Transverse colon (tissue), 4 donors: Measurements from ENCODE around the gene DGKG. TPM values are rescaled to one million over a fixed set of nuclear protein-coding genes. Genes with fewer than 3 reads are reported as not detected.

Experiments
- DNase-seq: peaks from one replicate; pipeline ENCODE4 v3.0.0-alpha.2; 2019
- H3K27ac ChIP-seq, 4 donors: fragments of 200-600 bp; sonication (generic); 2 replicates each; pipeline ENCODE4 v1.5.1; 2016 to 2018; ENCODE audit warnings: inconsistent platforms in 4 of 4
- H3K27me3 ChIP-seq: fragments of 200-600 bp; sonication (generic); 2 replicates; pipeline ENCODE4 v1.5.1; 2017; ENCODE audit warnings: inconsistent platforms
- H3K36me3 ChIP-seq, 4 donors: fragments of 200-600 bp; sonication (generic); 2 replicates each; pipeline ENCODE4 v1.5.1; 2017 to 2019; ENCODE audit warnings: inconsistent platforms in 4 of 4
- H3K4me1 ChIP-seq, 4 donors: fragments of 200-600 bp; sonication (generic); 2 replicates each; pipeline ENCODE4 v1.5.1; 2017 to 2020; ENCODE audit warnings: inconsistent platforms in 4 of 4
- H3K4me3 ChIP-seq, 4 donors: fragments of 200-600 bp; sonication (generic); 1 replicate in 1 of 4; 2 replicates in 3 of 4; pipeline versions ENCODE4 v1.5.1 to v1.6.1; 2017 to 2019; ENCODE audit warnings: inconsistent platforms in 4 of 4
- H3K9me3 ChIP-seq, 2 donors: fragments of 200-600 bp; sonication (generic); 2 replicates each; pipeline ENCODE4 v1.5.1; 2017 to 2019; ENCODE audit warnings: inconsistent platforms in 2 of 2
- CTCF ChIP-seq, 5 experiments: fragments of 200-600 bp in 3 of 5; fragments of 450-650 bp in 2 of 5; sonication (generic) in 3 of 5; IDR thresholded peaks; 1 replicate in 2 of 5; 2 replicates in 3 of 5; pipeline ENCODE4 v1.5.1; 2016 to 2017; ENCODE audit warnings: antibody characterized with exemption in 5 of 5, inconsistent platforms in 3 of 5, mild to moderate bottlenecking in 2 of 5, moderate library complexity in 1 of 5
- EP300 ChIP-seq: sonication (generic); formaldehyde crosslinking; IDR thresholded peaks from one replicate; pipeline ENCODE4 v1.6.1; 2017; ENCODE audit warnings: antibody characterized with exemption, low read depth
- POLR2A ChIP-seq: fragments of 450-650 bp; IDR thresholded peaks from one replicate; pipeline ENCODE4 v1.6.1; 2016; ENCODE audit warnings: antibody characterized with exemption, mild to moderate bottlenecking, moderate library complexity
- POLR2AphosphoS5 ChIP-seq, 3 donors: sonication (generic); formaldehyde crosslinking; IDR thresholded peaks; one replicate each; pipeline ENCODE4 v1.6.1; 2016; ENCODE audit warnings: antibody characterized with exemption in 3 of 3
- WGBS, 2 donors: methylation state at CpG; one replicate each; pipeline ENCODE4 v1.1.5; 2018; ENCODE audit warnings: low coverage in 1 of 2; 5-methylcytosine and 5-hydroxymethylcytosine counted together
- in situ Hi-C, 4 donors: fragments of 200-750 bp; cut with MboI; loops; one replicate each; pipeline versions ENCODE4 v1.15.0 to v1.15.1; 2017; ENCODE audit warnings: low sequenced_read_pairs in 3 of 4, low pct_ligation_motif_present in 1 of 4, low pct_unique_long_range_greater_than_20kb in 1 of 4
- intact Hi-C: fragments of 100-400 bp; cut with DNase I; formaldehyde crosslinking; loops from one replicate; pipeline ENCODE4 v1.15.1; 2023; ENCODE audit warnings: low total_unique reads
- total RNA-seq, 4 donors: library from RNA; depleted of rRNA; stranded (reverse); fragments of >200 nt; gene quantifications; one replicate each; pipeline ENCODE4 v1.1.0, GENCODE V29; 2016

The DGKG gene
- total RNA-seq, 4 donors from 2014 or later = 1.00 to 2.9 (median 1.8) TPM

GRCh38 chr3:186207515-186207914 lies 154.5 kb downstream of the DGKG start:
- 91% methylated on average over 3 of the region's 3 CpGs; no CpG with 5 or more reads in 1 of the 2 donors for WGBS, 2 donors
- no peak overlapping the region for H3K27ac ChIP-seq
- no peak overlapping the region for H3K4me3 ChIP-seq
- TF ChIP-seq POLR2A (no peak), CTCF (IDR thresholded peaks at IDR 0.05) (no peak), EP300 (no peak), POLR2AphosphoS5 (IDR thresholded peaks at IDR 0.05) (no peak)
- H3K36me3 ChIP-seq = no peaks in the 10 kb centered on the region
- intact Hi-C loops (no loop called here), in situ Hi-C loops (no loop called here)
- no peaks in the 10 kb centered on the region for H3K9me3 ChIP-seq
- no peak for DNase-seq
- H3K4me1 ChIP-seq = peaks cover 11 to 17% (median 12%) of the 10 kb centered on the region in 4 donors
- H3K27me3 ChIP-seq = no peaks in the 10 kb centered on the region

GRCh38 chr3:186200726-186201125 lies 161.3 kb downstream of the DGKG start:
- Histone ChIP-seq H3K36me3 (no peaks in the 10 kb centered on the region), H3K4me3 (no peak overlapping the region), H3K27me3 (peaks cover 10% of the 10 kb centered on the region), H3K4me1 (no peaks in the 10 kb centered on the region), H3K27ac (no peak overlapping the region), H3K9me3 (no peaks in the 10 kb centered on the region)
- WGBS, 2 donors = 91% methylated on average over 4 of the region's 4 CpGs; no CpG with 5 or more reads in 1 of the 2 donors
- in situ Hi-C loops = no loop called here
- intact Hi-C loops = no loop called here
- no peak for TF ChIP-seq POLR2AphosphoS5 (IDR thresholded peaks at IDR 0.05)
- no peak for TF ChIP-seq POLR2A
- no peak for TF ChIP-seq EP300
- TF ChIP-seq CTCF (IDR thresholded peaks at IDR 0.05) = no peak
- DNase-seq = no peak

GRCh38 chr3:186198442-186198841 lies 163.6 kb downstream of the DGKG start:
- in situ Hi-C loops = no loop called here
- Histone ChIP-seq H3K27me3 (peaks cover 32% of the 10 kb centered on the region), H3K4me3 (no peak overlapping the region), H3K9me3 (no peaks in the 10 kb centered on the region), H3K27ac (no peak overlapping the region), H3K4me1 (peaks cover 0 to 7% (median 0%) of the 10 kb centered on the region in 4 donors), H3K36me3 (no peaks in the 10 kb centered on the region)
- no peak for DNase-seq
- WGBS, 2 donors = 93 to 94% methylated on average over 2 of the region's 2 CpGs
- TF ChIP-seq EP300 (no peak), CTCF (IDR thresholded peaks at IDR 0.05) (no peak), POLR2AphosphoS5 (IDR thresholded peaks at IDR 0.05) (no peak), POLR2A (no peak)
- intact Hi-C loops = no loop called here

GRCh38 chr3:186194451-186194811 lies 167.6 kb downstream of the DGKG start:
- intact Hi-C loops (no loop called here), in situ Hi-C loops (no loop called here)
- Histone ChIP-seq H3K4me1 (peaks cover 0 to 7% (median 0%) of the 10 kb centered on the region in 4 donors), H3K27ac (no peak overlapping the region), H3K9me3 (no peaks in the 10 kb centered on the region), H3K27me3 (peaks cover 53% of the 10 kb centered on the region), H3K36me3 (no peaks in the 10 kb centered on the region), H3K4me3 (peak overlapping the region in 1 of 4 donors; percentile 37)
- no peak for DNase-seq
- TF ChIP-seq POLR2AphosphoS5 (IDR thresholded peaks at IDR 0.05) (no peak), EP300 (no peak), POLR2A (no peak), CTCF (IDR thresholded peaks at IDR 0.05) (no peak)
- WGBS, 2 donors = 32 to 62% methylated on average over 3 to 10 of the region's 10 CpGs
